K562 (cell line): Measurements from ENCODE around the gene CD52. TPM values are rescaled to one million over a fixed set of nuclear protein-coding genes. Genes with fewer than 3 reads are reported as not detected.

Source experiments
- ATF6 ChIP-seq: sonication (generic); formaldehyde crosslinking; IDR thresholded peaks from 2 replicates; pipeline ENCODE4 v1.4.0; 2020; ENCODE audit warnings: mild to moderate bottlenecking, missing genetic modification reagents
- CBFA2T3 ChIP-seq: fragments of 450-650 bp; IDR thresholded peaks from 2 replicates; pipeline ENCODE4 v1.6.1; 2017
- EHMT2 ChIP-seq: fragments of 450-650 bp; IDR thresholded peaks from 2 replicates; pipeline ENCODE4 v1.6.1; 2018; ENCODE audit warnings: antibody characterized with exemption
- FUS ChIP-seq: fragments of 200-400 bp; formaldehyde crosslinking; optimal IDR thresholded peaks from 2 replicates; pipeline ENCODE3; 2017; ENCODE audit warnings: low read depth, low read length
- HDAC1 ChIP-seq, 2 experiments: fragments of 450-650 bp; IDR thresholded peaks; 2 replicates each; pipeline ENCODE4 v1.6.1; 2016 to 2017; ENCODE audit warnings: inconsistent platforms in 1 of 2, mild to moderate bottlenecking in 1 of 2, moderate library complexity in 1 of 2
- IRF2 ChIP-seq: sonication (generic); formaldehyde crosslinking; IDR thresholded peaks from 2 replicates; pipeline ENCODE4 v1.8.1; 2022; ENCODE audit warnings: mild to moderate bottlenecking, missing genetic modification reagents
- IRF9 ChIP-seq: fragments of 450-650 bp; IDR thresholded peaks from 2 replicates; pipeline ENCODE4 v1.6.1; 2016; ENCODE audit warnings: missing biosample characterization, missing genetic modification characterization
- MEIS2 ChIP-seq: fragments of 450-650 bp; IDR thresholded peaks from 2 replicates; pipeline ENCODE4 v1.6.1; 2014; ENCODE audit warnings: mild to moderate bottlenecking; ENCODE audit not compliant: partially characterized antibody
- NR2F6 ChIP-seq: fragments of 450-650 bp; formaldehyde crosslinking; IDR thresholded peaks from 2 replicates; pipeline ENCODE4 v1.4.0; 2020; ENCODE audit warnings: mild to moderate bottlenecking
- RAD51 ChIP-seq: fragments of 450-650 bp; IDR thresholded peaks from 2 replicates; pipeline ENCODE4 v1.7.1; 2016; ENCODE audit warnings: low read depth, mild to moderate bottlenecking, borderline replicate concordance
- SMARCB1 ChIP-seq: IDR thresholded peaks from 2 replicates; pipeline ENCODE4 v1.6.1; 2011; ENCODE audit warnings: improper control_type of control experiment, low read depth; ENCODE audit not compliant: insufficient read length
- SOX6 ChIP-seq: fragments of 450-650 bp; IDR thresholded peaks from 2 replicates; pipeline ENCODE4 v1.6.1; 2014; ENCODE audit warnings: mild to moderate bottlenecking
- ZBTB40 ChIP-seq, 2 experiments: fragments of 450-650 bp in 1 of 2; sonication (generic) in 1 of 2; formaldehyde crosslinking in 1 of 2; IDR thresholded peaks; 2 replicates each; pipeline versions ENCODE4 v1.7.1 to v1.9.0; 2016 to 2022; ENCODE audit warnings: inconsistent platforms in 1 of 2, mild to moderate bottlenecking in 1 of 2, missing genetic modification reagents in 1 of 2
- ZNF165 ChIP-seq: fragments of 250-450 bp; sonication (Bioruptor Pico); IDR thresholded peaks from 2 replicates; pipeline ENCODE4 v1.4.0; 2020; ENCODE audit warnings: borderline replicate concordance
- ZNF212 ChIP-seq: fragments of 450-650 bp; formaldehyde crosslinking; IDR thresholded peaks from 2 replicates; pipeline ENCODE4 v1.4.0; 2020; ENCODE audit warnings: mild to moderate bottlenecking
- polyA plus RNA-seq, 8 experiments: library from polyadenylated mRNA; depleted of rRNA in 4 of 8; stranded (reverse) in 5 of 8; unstranded in 3 of 8; fragments of >200 nt; fragmentation: Nextera tagmentation in 2 of 8; fragmentation: Illumina TruSeq in 1 of 8; extraction: Ambion mirVana in 2 of 8; extraction: Trizol in 1 of 8; gene quantifications; 2 replicates each; pipeline versions ENCODE4 v1.2.1 to v1.2.3, GENCODE V29; 2011 to 2014; ENCODE audit warnings: inconsistent platforms in 1 of 8, missing spikeins in 1 of 8
- total RNA-seq, 7 experiments: library from RNA; depleted of rRNA in 6 of 7; stranded (reverse); fragments of >200 nt in 6 of 7; fragmentation: Illumina TruSeq in 2 of 7; extraction: Trizol in 2 of 7; gene quantifications; 2 replicates each; pipeline versions ENCODE4 v1.2.1 to v1.2.3, GENCODE V29; 2011 to 2021; ENCODE audit warnings: low replicate concordance in 1 of 7

The CD52 gene
- total and polyA plus RNA-seq, 9 of the 15 experiments (the other 6 are each of a cell fraction or from before 2014, with no cell fraction given) = 34.9 to 488 (median 173) TPM

GRCh38 chr1:26336477-26337205 lies 18.9 kb downstream of the CD52 start (continued):
- TF ChIP-seq ZBTB40 (IDR thresholded peaks at IDR 0.05) = peak; percentile 63; the same call in 1 of the 2 replicates
- TF ChIP-seq ZBTB40 (CRISPR knock-in tag; IDR thresholded peaks at IDR 0.05) = peak; percentile 86
- peak; percentile 99 for TF ChIP-seq ATF6 (CRISPR knock-in tag)
- no peak for TF ChIP-seq EHMT2
- TF ChIP-seq IRF9 = peak; percentile 94
- peak; percentile 69 for TF ChIP-seq SOX6
- TF ChIP-seq SMARCB1 = no peak
- no peak for TF ChIP-seq NR2F6
- TF ChIP-seq FUS = no peak
- TF ChIP-seq MEIS2 = no peak
- TF ChIP-seq RAD51 = no peak; the same call in 1 of the 2 replicates
- TF ChIP-seq ZNF212 = peak; percentile 90; the same call in 1 of the 2 replicates
- peak; percentile 86; the same call in 1 of the 2 replicates for TF ChIP-seq ZNF165 (CRISPR knock-in tag)
- TF ChIP-seq HDAC1 (IDR thresholded peaks at IDR 0.05) = peak in 1 of 2 experiments; percentile 84; a peak in 2 of 4 replicates
- 0 out of 2 replicates have a peak, but pooled peaks have one; percentile 15 for TF ChIP-seq CBFA2T3
- peak; percentile 91; the same call in 1 of the 2 replicates for TF ChIP-seq IRF2 (CRISPR knock-in tag)
